NOMO-1 (cell line): Measurements from ENCODE around the gene HOXA11.

ENCODE experiments used
- DNase-seq, 2 experiments: peaks; one replicate each; lab custom pipeline; 2025; ENCODE audit not compliant: unreplicated experiment in 2 of 2; lab: John Stamatoyannopoulos, UW

HOXA11 gene

GRCh38 chr7:27185013-27185853 is at the start of gene HOXA11:
HOXA11 (minus strand) TSS chr7:27185232; CDS start chr7:27185144, 88 bp downstream.
- DNase-seq = peak; percentile 75 to 86

DNA sequence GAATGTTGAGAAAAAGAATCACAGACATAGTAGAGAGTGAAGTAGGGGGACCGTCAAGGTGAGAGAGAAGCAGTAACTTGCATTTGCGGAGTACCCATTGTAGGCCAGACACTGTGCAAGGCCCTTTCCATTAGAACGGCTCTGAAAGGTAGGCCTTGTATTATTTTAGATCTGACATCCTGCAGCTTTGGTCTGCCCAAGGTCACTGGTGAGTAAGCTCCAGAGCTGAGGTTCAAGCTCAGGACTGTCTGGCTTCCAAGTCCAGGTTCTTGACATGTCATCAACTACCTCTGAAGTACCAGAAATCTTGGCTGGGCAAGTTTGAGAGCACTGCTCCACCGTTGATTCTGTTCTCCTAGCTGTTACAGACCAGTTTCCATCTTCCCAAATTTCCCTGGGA is 44.4 kb upstream of the HOXA11 start:
- no peak for DNase-seq

DNA sequence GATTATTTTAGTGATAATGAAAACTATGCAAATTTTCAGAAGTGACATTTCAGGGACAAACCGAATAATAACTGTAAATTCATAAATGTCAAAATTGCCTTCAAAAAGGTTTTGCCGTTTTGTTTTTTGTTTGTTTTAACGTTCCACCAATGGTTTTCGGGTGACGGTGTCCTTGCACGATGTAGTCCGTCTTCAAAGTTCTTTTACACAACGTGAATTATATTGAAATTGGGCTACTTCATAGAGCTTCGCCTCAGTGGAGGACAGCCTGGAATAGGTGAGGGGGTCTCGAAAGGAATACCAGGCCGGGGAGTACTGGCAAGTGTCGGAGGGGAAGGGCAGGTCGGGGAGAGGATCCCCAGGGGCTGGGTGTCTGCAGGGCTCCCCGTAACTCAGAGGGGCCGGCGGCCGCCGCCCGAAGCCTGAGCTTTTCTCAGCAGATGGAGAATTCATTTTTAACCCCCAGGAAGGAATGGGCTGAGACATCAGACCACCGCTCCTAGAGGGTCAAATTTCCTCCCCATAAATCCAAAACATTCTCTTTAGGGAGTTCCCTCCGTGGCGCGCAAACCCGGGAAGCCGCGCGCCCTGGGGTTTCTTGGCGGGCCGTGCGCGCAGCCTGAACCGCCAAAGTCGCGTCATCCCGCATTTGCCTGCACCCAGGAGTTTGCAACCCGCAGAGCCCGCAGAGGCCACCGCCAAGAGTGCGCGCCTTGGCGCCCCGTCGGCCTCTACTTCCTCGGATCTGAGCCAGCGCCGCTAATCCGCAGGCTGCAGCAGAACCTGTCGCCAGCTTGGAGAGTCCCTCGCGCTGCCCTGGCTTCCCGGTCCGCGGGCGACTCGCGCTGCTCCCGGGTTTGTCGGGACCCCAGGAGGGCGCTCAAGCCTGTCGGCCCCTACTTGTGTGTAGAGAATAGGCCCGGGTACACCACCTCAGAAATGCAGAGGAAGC is 40.2 kb upstream of the HOXA11 start:
- no peak for DNase-seq

- DNase-seq = no peak
Measured at GRCh38 chr7:27223941-27224575, 39.0 kb upstream of the HOXA11 start.

DNA sequence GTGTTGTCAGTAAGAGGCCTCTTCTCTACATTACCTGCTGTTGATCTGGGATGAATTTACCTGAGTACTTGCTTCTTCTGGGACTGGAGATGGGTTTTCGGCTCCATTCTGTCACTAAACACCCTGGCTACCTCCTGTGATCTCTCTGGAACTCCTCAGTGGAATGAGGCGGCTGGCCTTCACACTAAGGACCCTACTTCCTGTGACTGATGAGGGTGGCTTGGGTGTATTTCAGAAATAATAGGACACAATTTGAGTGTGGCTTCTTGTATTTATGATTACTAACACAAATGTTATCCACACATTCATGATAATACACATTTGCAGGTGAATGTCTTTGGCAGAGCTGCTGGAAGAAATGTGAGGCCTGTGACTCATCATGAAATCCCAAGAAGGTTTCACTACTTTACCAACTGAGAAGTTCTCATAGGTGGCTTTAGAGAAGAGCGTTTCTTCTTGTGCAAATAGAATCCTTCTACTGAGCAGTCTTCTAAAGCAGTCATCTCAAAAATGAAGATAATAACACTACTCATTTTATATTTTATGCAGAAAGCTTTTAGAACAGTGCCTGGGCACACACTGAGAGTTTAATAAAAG is 36.3 kb upstream of the HOXA11 start:
- DNase-seq = no peak

- no peak for DNase-seq
Measured at GRCh38 chr7:27220440-27220955, 35.5 kb upstream of the HOXA11 start.

GRCh38 chr7:27219821-27220220 is 34.8 kb upstream of the HOXA11 start:
- no peak for DNase-seq

GRCh38 chr7:27217951-27218350 is 32.9 kb upstream of the HOXA11 start:
- DNase-seq = no peak

GRCh38 chr7:27215356-27215755 is 30.3 kb upstream of the HOXA11 start:
- no peak for DNase-seq

- DNase-seq = no peak
Measured at GRCh38 chr7:27214239-27214950, 29.4 kb upstream of the HOXA11 start.

- no peak for DNase-seq
Measured at GRCh38 chr7:27213433-27214238, 28.6 kb upstream of the HOXA11 start.

DNA sequence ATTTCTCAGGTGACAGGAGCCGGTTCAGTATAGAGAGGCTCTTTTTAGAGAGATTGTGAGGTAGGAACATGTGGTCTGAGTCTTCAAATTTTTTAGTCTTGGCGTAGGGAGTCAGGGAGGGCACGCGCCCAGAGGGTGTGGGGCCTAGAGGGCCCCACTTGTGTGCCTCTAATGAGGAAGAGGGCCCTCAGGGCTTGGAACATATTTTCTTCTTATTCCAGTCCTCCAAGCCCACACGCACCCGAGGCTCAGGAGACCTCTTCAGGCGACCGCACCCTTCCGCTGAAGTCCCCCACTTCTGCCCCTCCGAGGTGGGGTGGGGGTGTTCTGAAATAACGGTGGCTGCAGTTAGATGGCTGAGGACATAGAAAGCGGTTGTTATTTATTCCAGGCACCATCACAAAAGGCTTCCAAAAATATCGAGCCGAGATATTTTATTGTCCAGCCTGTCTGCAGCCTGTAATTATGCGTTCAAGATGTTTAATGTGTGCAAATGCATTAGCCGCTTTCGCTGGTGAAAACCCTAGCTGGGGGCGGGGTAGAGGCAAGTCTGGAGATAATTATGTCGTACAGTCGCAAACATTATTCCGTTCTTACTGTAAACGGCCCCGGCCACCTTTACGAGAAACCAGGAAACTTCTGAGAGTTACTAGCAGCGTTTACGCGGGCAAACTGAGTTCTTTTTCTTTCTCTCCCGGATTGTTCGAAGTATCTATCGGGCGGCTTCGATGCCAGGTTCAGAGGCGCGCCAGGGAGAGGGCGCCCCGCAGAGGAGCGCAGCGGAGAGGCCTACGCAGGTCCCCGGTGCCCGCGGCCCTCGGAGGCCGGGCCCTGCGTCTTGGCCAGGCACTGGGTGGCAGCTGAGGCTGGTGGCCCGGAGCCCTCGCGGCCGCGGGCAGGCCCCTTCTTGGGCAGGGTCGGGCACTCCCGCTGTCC is 27.7 kb upstream of the HOXA11 start:
- no peak for DNase-seq

DNA sequence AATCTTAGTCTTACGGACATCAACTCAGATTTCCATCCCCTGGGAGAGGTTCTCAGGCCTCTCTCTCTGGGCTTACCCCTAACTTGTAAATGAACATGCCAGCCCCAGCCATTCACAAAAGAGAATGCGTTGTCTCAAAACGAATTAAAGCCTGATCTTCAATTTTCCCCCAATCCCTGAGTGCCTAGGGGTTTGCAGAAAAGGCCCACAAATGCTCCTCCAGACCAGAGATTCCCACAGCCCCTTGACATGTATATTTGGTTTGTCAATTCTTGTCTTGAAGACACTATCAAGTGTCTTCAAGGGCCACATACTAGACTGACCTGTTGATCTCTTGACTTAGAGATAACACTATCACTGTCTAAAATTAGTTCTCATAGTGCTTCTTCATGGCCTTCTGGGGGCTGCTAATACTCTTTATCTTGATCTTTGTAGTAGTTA is 26.8 kb upstream of the HOXA11 start:
- DNase-seq = no peak

- DNase-seq = no peak
Measured at GRCh38 chr7:27211084-27211446, 26.0 kb upstream of the HOXA11 start.

- peak in 1 of 2 experiments; percentile 23 for DNase-seq
Measured at GRCh38 chr7:27210441-27211083, 25.5 kb upstream of the HOXA11 start.

DNA sequence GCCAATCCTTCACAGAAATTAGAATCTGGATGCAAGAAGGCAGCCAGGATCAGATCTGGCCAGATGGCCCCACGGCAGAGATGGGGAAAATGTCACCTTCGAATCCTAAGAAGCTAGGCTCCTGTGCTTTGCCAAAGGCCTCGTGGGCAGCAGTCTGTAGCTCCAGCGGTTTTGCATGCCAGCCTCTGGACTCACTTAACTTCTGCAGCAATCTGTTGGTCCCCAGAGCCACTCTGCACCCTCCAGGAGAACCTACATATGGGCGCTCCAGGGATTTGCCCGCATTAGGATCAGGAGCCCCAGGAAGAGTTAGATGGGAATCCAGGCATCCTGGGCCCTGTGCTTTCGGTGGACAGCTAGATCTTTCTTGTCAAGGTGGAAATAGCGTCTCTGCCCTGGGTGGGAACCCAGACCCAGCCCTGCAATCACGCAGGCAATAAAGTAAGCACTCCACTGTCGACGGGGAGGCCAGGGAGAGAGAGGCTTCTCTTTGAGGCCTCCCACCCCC is 25.0 kb upstream of the HOXA11 start:
- DNase-seq = no peak

DNA sequence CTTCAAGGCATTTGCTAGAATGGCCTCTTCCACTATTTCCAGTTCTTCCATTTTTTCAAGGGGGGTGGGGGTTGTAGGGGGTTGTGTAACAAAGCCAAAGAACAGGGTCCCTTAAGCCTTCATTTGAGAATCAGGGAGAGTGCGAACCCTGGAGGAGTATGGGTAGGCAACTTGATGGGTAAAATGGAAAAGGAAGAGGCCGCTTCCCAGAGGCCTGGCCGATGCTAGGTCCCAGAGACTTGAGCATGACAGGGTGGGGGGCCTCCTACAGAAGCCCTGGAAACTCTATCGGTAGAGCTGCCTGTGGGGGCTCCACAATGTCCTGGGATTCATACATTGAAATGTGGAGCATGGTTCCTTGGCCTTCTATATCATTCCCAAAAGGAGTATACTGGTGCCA is 24.0 kb upstream of the HOXA11 start:
- DNase-seq = no peak
